Measurements from ENCODE around the gene ABCA1. TPM values are rescaled to one million over a fixed set of nuclear protein-coding genes. Genes with fewer than 3 reads are reported as not detected.

ABCA1 gene
- total RNA-seq, 6 experiments from 2014 or later, result 9.1 to 16.5 (median 9.4) TPM

- H3K4me1 Mint-ChIP-seq (ENCODE audit: low read depth), result peaks cover 2% of the 10 kb centered on the region; the same call in 1 of the 2 replicates
- peaks cover 2% of the 10 kb centered on the region; the same call in 1 of the 2 replicates for H3K27me3 Mint-ChIP-seq (ENCODE audit: insufficient read depth)
- peaks cover 1% of the 10 kb centered on the region; the same call in 1 of the 2 replicates for H3K36me3 Mint-ChIP-seq (ENCODE audit: low read depth)
- TF ChIP-seq CTCF (IDR thresholded peaks at IDR 0.05), result no peak
- no peaks in the 10 kb centered on the region for H3K9me3 Mint-ChIP-seq
- no peak overlapping the region for H3K4me3 Mint-ChIP-seq
- H3K27ac Mint-ChIP-seq, result no peak overlapping the region
- no peak for DNase-seq
These were observed 149.2 kb downstream of the ABCA1 start for GRCh38 chr9:104778802-104779201.

GRCh38 chr9:104776797-104777196 is 151.2 kb downstream of the ABCA1 start:
- DNase-seq, result peak; percentile 28
- no peak overlapping the region for H3K4me3 Mint-ChIP-seq
- no peak overlapping the region for H3K27ac Mint-ChIP-seq
- no peaks in the 10 kb centered on the region for H3K36me3 Mint-ChIP-seq (ENCODE audit: low read depth)
- TF ChIP-seq CTCF (IDR thresholded peaks at IDR 0.05), result no peak
- H3K27me3 Mint-ChIP-seq (ENCODE audit: insufficient read depth), result peaks cover 2% of the 10 kb centered on the region; the same call in 1 of the 2 replicates
- H3K4me1 Mint-ChIP-seq (ENCODE audit: low read depth), result peaks cover 10% of the 10 kb centered on the region
- no peaks in the 10 kb centered on the region for H3K9me3 Mint-ChIP-seq

GRCh38 chr9:104775976-104776375 is 152.0 kb downstream of the ABCA1 start:
- peaks cover 2% of the 10 kb centered on the region; the same call in 1 of the 2 replicates for H3K27me3 Mint-ChIP-seq (ENCODE audit: insufficient read depth)
- no peak for DNase-seq
- no peak overlapping the region for H3K27ac Mint-ChIP-seq
- TF ChIP-seq CTCF (IDR thresholded peaks at IDR 0.05), result no peak
- peaks cover 10% of the 10 kb centered on the region for H3K4me1 Mint-ChIP-seq (ENCODE audit: low read depth)
- no peaks in the 10 kb centered on the region for H3K36me3 Mint-ChIP-seq (ENCODE audit: low read depth)
- no peaks in the 10 kb centered on the region for H3K9me3 Mint-ChIP-seq
- H3K4me3 Mint-ChIP-seq, result no peak overlapping the region

GRCh38 chr9:104775574-104775936 is 152.4 kb downstream of the ABCA1 start:
- no peaks in the 10 kb centered on the region for H3K36me3 Mint-ChIP-seq (ENCODE audit: low read depth)
- DNase-seq, result no peak
- H3K4me1 Mint-ChIP-seq (ENCODE audit: low read depth), result peaks cover 10% of the 10 kb centered on the region
- TF ChIP-seq CTCF (IDR thresholded peaks at IDR 0.05), result no peak
- H3K27ac Mint-ChIP-seq, result no peak overlapping the region
- H3K4me3 Mint-ChIP-seq, result no peak overlapping the region
- H3K27me3 Mint-ChIP-seq (ENCODE audit: insufficient read depth), result peaks cover 2% of the 10 kb centered on the region; the same call in 1 of the 2 replicates
- no peaks in the 10 kb centered on the region for H3K9me3 Mint-ChIP-seq

GRCh38 chr9:104774831-104775573 is 153.0 kb downstream of the ABCA1 start:
- no peaks in the 10 kb centered on the region for H3K9me3 Mint-ChIP-seq
- no peak overlapping the region for H3K27ac Mint-ChIP-seq
- no peak for DNase-seq
- H3K36me3 Mint-ChIP-seq (ENCODE audit: low read depth), result no peaks in the 10 kb centered on the region
- H3K4me3 Mint-ChIP-seq, result no peak overlapping the region
- H3K4me1 Mint-ChIP-seq (ENCODE audit: low read depth), result peaks cover 10% of the 10 kb centered on the region
- H3K27me3 Mint-ChIP-seq (ENCODE audit: insufficient read depth), result peaks cover 2% of the 10 kb centered on the region; the same call in 1 of the 2 replicates
- TF ChIP-seq CTCF (IDR thresholded peaks at IDR 0.05), result no peak
